HG02571 (cell line): ENCODE results near the gene MBNL1.

ENCODE experiments used
- ATAC-seq: cut with Tn5 transposase; IDR thresholded peaks from one replicate; pipeline ENCODE4 v1.9.1; 2021; ENCODE audit warnings: mild to moderate bottlenecking, moderate library complexity; ENCODE audit not compliant: unreplicated experiment

Gene MBNL1

DNA sequence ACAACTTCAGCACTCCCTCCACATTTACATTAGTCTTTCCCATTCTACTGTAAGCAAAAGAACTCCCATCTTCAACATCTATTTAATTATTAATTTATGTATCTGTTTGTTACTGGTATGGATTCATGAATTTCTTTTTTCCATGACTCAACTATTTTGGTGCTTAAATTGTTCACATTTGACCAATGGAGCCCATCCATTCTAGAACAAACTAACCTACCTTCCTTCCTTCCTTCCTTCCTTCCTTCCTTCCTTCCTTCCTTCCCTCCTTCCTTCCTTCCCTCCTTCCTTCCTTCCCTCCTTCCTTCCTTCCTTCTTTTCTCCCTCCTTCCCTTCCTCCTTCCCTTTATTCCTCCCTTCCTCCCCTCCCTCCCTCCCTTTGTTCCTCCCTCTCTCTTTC lies 16.8 kb upstream of the MBNL1 start:
- ATAC-seq: no peak

- no peak for ATAC-seq
Measured at GRCh38 chr3:152252755-152253154, 16.0 kb upstream of the MBNL1 start.

DNA sequence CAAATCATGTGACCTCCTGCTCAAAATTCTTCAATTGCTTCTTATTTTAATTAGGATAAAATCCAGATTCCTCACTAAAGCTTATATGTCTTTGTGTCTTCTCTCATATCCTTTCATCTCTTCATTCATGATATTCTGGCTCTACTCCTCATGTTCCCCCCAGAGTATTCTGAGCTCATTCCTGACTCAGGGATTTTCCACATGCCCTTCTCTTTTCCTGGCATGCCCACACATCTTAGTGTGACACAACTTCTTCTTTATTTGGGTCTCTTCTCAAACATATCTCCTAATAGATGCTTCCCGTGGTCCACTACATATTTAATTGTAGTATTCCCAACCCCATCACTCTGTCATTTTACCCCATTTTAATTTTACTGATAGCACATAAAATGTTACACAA lies 15.2 kb upstream of the MBNL1 start:
- ATAC-seq: no peak

GRCh38 chr3:152254041-152254440 lies 14.7 kb upstream of the MBNL1 start:
- ATAC-seq: no peak

DNA sequence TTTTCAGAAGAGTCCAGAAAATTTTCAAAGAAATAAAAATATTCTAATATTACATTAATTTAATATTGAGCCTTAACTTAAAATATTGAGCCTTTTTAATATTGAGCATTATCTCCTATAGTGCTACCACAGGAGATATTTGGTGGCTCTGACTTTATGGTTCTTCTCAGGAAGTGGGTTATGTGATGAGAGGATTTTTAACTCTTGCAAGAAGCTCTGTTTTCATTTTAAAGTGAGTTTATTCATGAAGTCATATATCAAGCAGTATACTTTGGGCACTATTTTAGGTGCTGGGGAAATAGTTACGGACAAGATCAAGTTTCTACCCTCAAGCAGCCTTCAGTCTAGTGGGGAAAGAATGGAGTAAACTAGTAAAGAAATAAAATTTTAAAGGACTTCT lies 13.4 kb upstream of the MBNL1 start:
- ATAC-seq: no peak

GRCh38 chr3:152256851-152257562 lies 11.7 kb upstream of the MBNL1 start:
- ATAC-seq: no peak

DNA sequence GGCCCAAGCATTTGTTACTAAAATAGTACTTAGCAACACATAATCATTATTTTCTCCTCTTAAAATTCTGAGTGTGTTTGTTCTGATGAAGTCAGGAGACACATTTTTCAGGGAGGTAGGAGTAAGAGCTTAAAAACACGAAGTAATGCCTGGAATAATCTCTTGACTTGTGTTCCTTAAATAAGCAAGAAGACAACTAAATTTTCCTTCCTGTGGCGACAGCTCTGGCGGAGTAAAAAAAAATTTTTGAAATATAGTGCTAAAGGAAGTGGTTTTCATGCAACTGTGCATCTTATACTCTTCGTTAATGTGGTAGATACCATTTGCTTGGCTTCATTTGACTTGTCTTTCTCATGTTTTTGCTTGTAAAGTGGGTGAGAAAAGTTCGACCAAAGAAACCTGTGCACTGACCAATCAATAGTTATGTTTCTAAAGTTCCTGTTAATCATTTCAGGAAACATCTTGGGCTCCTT lies 11.1 kb upstream of the MBNL1 start:
- ATAC-seq: peak; percentile 57

- no peak for ATAC-seq
Measured at GRCh38 chr3:152258448-152259393, 10.0 kb upstream of the MBNL1 start.

- ATAC-seq: no peak
Measured at GRCh38 chr3:152259468-152259867, 9.3 kb upstream of the MBNL1 start.

GRCh38 chr3:152260026-152260425 lies 8.7 kb upstream of the MBNL1 start:
- no peak for ATAC-seq

GRCh38 chr3:152260529-152260928 lies 8.2 kb upstream of the MBNL1 start:
- no peak for ATAC-seq

DNA sequence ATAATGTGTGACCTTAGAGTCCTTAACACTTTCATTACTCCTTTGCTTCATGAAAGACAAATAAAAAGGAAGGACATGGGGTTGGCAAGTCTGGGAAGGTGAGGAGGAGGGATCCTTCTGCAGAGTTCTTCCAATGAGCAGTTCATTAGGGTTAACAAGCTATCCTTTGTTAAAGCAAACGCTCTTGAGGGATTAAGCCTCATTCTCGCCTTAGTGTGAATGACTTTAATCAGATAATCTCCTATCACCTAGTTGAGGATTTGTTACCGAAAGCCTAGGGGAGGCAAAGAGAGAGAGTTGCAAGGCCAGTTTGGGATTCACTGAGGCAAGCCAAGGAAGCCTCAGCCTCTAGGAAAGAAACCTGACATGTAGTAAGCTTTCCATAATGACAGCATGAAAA lies 7.4 kb upstream of the MBNL1 start:
- ATAC-seq: no peak

DNA sequence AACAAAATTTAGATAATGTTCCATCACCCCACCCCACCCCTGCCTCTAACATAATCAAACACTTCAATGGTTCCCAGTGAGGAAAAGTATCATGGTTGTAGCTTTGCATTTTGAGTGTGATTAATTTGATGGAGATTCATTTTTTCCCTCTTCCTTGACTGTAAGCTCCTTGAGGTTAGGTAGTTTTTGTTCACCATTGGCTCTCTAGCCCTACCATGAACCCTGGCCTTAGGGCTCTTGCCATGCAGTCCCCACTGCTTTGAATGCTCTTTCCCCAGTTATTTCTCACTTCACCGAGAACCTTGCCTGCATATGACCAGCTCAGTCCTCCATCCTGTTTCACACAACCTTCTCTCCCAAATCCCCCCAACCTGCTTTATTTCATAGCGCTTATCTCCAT lies 5.0 kb upstream of the MBNL1 start:
- ATAC-seq: no peak

GRCh38 chr3:152264378-152264777 lies 4.4 kb upstream of the MBNL1 start:
- no peak for ATAC-seq

DNA sequence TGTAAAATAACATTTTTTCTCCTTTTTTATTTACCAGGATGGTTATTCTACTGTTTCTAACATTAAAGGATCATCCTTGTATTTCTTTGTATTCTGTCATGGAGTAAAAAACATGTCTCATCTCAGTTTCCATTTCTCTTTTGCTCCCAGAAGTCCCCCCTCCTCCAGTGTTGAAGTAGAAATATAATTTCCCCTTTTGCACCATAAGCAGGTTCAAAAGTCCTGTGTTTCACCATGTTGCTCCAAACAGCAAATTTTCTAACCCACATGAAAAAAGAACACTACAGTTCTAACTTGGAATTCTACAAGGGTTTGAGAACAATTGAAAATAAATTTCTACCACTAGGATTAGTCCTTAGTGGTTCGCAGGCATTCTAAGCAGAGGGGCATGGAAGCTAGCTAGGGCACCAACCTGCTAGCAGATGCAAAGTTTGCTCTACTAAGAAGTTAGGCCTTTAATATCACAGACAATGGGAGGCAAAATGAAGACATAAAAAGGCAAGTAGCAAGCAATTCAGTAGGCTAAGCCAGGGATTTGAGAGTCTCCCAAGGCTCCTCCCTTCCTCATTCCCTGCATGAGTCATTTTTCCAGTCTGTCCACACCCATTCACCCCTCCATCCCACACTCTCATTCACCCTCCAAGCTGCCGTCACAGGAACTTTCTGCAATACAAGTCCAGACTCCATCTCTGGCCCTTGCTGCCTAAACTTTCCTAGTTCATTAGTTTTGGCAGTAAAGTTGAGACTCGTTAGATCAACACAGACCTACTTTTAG lies 2.3 kb upstream of the MBNL1 start:
- no peak for ATAC-seq

- ATAC-seq: no peak
Measured at GRCh38 chr3:152267831-152268554, 736 bp upstream of the MBNL1 start.

DNA sequence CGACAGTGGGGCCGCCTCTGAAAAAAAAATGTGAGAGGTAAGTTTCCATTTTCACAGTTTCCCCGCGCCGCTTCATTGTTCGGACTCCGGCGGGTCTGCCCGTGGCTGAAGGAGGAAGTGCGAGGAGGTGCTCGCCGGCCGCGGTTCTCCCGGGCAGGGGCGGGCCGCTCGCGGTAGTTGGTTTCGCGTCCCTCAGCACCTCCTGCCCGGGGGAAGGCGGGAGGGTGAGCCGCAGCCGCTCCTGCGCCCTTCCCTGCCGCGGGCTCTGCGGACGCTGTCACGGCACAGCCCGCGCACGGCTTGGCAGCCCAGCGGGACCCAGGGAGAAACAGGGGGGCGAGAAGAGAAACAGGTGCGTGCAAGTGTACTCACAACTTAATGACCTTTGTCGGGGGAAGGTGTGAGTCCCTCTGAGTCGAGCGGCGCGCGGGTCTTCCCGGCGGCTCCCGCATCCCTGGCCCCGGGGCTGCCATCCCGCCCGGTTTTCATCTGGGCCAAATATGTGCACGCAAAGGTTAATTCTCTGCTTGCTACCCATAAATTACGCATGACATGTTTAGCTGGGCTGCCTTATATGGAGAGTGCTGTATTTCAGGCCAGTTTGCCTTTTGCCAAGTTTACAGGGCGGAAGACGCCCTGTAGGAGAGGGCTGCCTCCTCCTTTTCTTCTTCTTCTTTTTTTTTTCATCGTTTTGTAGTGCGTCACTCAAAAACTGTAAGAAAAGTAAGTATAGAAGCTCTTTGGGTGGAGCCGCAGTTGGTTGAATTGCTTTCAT lies 514 bp downstream of the MBNL1 start:
- peak; percentile 67 for ATAC-seq

DNA sequence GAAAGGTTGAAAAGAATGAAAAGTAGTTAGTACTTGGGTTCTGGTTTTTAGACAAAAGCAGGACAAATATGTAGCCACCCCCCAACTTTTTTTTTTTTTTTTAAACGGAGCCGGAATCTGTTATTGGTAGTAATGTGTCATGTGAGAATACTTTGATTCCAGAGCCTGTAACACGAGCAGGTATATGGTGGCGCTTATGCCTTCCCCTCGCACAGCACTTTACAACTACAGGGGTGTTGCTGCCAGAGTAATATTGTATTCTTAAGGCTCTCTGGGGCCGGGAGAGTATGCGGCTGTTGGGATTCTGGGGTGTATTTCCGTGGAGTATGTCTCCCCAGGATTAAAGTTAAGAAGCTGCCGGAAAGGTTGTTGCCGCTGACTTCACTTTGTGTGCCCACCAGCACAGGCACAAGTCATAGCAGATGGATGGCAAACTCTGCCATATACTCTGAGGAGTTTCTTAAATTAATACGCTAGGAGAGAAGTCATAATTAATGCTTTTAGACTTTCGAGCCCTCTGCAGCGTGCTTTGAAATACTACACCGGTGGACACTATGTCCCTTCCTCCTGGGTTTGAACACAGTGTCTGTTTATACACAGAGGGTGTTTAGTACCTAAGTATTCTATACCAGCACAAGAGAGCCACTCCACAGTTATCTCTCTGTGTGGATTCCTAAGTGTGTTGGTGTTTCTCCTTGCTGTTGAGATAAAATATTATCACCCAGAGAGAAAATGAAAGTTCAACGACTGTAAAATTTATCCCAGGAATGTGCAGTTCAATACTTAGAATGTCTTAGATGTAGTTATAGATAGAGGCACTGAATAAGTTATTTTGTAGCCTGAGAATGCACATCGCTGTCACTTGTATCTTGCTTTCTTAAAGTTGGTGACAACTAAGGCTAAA lies 1.4 kb downstream of the MBNL1 start:
- ATAC-seq: no peak

GRCh38 chr3:152270937-152271336 lies 2.2 kb downstream of the MBNL1 start:
- ATAC-seq: no peak
